Sigmoid colon (tissue), 7 donors: Measurements from ENCODE around the gene TRIM73. TPM values are rescaled to one million over a fixed set of nuclear protein-coding genes. Genes with fewer than 3 reads are reported as not detected.

Source experiments
- polyA plus RNA-seq, 3 donors: library from polyadenylated mRNA; stranded (reverse); fragments of 200-250 nt; gene quantifications; one replicate each; pipeline ENCODE4 v1.2.3, GENCODE V29; 2013
- small RNA-seq, 3 donors: library from RNA; depleted of rRNA; stranded (forward); fragments of <200 nt; gene quantifications; one replicate each; pipeline ENCODE3, GENCODE V24; 2016
- total RNA-seq, 4 donors: library from RNA; depleted of rRNA; stranded (reverse); fragments of >200 nt; gene quantifications; one replicate each; pipeline ENCODE4 v1.1.0, GENCODE V29; 2016
- donor health status: healthy with polysubstance abuse.
- donor health status: Bipolar disorder and iron deficiency.
- donor health status: healthy.

The TRIM73 gene
- total and polyA plus RNA-seq, 7 donors = 0.36 to 4.2 (median 1.5) TPM; not detected in 1

Small RNA genes lying within 50 kb of the gene (small RNA-seq; reads per million reads assigned to genes)
- gene RF00019 = 0 reads per million in 3 donors

Other genes starting within 250 kb of the TRIM73 start
- 10 to 100 TPM; 12.2 to 30.5 (median 15.8) TPM for gene POM121C, start 90.7 kb downstream of the TRIM73 start, total RNA-seq
- 10 to 100 TPM in 1 of 3 donors, 1 to 10 TPM in 2; 6.0 to 22.9 (median 6.9) TPM for gene POM121C, start 90.7 kb downstream of the TRIM73 start, polyA plus RNA-seq
- gene SPDYE5, start 96.7 kb downstream of the TRIM73 start, total RNA-seq = not detected
- gene SPDYE5, start 96.7 kb downstream of the TRIM73 start, polyA plus RNA-seq = under 1 TPM in 1 of 3 donors, not detected in 2; 0.03 TPM